Left forelimb (tissue), 1 donor: ENCODE measurements around the gene SOHLH1.

ENCODE experiments used
- DNase-seq: peaks from one replicate; pipeline ENCODE4 v3.0.0-alpha.2; 2018; ENCODE audit warnings: low spot score

The SOHLH1 gene

DNA sequence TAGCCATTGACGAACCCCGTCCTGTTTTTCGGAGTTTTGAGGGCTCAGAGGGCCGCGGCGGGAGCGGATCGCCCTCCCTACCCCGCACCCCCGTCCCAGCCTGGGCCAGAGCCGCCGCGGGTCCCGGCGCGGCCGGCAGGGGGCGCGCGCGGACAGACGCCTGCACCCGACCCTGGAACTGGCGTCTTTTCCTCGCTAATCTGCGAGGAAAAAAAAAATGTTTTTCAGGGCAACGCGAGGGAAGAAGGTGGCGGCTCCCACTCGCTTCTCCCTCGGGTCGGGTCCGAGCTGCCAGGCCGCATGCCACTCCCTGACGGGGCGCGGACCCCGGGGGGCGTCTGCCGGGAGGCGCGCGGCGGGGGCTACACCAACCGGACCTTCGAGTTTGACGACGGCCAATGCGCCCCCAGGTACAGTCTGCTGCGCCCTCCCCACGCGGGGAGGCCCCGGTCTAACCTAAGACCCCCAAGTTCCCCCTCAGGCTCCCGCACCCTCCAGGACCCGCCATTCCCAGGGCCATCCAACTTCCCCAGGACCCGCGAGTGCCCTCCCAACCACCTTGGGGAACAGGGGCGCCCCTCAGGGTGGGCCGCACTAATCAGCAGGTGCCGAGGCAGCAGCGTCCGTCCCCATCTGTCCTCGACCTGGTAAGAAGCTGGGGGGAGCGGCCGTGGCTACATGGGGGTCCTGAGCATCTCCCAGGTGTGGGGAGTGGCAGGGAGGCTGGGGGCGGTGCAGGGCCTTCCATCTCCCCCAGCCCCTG lies 2.9 kb upstream of the SOHLH1 start, which contains the start of gene KCNT1:
TSS of gene KCNT1 (plus strand) at position 227 of the 763 bp plus-strand sequence. CDS start at position 301, 74 bp downstream.
- DNase-seq, result peak; percentile 76

DNA sequence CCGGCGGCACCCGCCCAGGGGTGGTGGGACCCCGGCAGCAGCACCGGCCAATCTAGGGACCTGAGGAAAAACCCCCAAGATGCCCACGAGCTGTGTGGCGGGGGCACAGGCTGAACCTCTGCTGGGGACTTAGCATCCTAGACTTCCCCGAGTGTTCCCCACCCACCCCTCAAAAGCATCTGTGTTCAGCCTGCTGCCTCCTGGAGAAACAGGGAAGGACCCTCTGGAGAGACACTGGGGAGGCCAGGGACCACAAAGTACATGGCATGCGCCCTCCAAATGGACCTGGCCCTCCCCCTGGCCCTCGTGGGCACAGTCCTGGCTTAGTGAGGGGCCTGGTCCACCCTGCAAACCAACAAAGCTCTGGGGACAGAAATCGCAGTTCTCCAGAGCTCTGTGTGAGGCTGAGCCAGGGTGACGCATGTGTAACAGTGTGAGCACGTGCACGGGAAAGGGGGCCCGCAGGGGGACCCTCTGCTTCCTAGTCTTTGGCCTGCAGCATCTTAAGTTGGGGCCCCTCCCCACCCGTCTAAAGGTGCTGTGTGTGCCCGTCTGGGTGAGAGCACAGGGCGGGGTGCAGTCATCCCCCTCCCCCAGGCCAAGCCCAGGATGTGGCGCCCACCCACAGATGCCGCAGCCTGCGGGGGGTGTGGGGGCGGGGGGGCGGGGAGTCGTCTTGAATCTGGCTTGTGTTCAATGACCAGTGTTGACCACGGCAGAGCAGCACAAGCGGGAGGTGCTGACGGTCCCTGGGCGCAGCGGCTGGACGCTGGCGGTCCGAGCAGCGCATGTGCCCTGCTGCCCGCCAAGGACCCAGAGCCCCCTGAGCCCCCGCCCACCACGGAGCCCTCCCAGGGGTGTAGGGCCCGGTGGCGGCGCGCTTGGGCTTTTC lies 2.0 kb upstream of the SOHLH1 start:
- DNase-seq, result no peak

DNA sequence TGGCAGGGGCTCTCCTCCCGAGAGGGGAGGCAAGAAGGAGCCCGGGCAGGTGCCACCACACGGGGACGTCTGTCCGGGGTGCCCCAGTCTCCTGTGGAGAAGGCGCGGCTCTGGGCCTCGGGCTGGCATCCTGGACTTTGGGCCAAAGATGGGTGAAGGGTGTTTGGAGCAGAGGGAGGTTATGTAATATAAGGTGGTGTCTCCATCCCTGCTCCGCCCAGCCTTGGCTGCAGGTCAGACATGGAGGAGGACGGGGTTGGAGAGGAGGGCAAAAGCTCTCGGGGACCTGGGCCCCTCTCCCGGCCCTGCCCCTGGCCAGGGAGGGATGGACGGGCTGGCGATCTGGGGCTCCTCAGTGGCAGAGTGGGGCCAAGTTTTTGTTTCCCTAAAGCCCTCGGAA lies 1.2 kb upstream of the SOHLH1 start:
- DNase-seq, result no peak

DNA sequence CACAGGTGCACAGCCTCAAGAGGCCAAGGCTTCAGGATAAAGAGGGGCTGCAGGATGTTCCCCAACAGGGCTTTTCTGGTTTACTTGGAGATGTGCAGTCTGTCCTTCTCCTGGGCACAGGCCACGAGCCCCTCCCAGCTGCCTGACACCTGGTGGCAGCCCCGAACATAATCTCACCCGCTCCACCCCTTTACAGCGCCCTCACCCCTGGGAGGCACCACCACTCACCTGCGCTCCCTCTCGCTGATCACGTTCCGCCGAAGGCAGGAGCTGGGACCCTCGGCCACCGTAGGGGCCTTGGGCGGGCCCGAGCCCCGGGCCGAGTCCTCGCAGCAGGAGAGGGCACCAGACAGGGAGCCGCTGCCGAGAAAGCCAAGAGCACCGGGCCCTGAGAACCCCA lies 514 bp downstream of the SOHLH1 start:
- no peak for DNase-seq

DNA sequence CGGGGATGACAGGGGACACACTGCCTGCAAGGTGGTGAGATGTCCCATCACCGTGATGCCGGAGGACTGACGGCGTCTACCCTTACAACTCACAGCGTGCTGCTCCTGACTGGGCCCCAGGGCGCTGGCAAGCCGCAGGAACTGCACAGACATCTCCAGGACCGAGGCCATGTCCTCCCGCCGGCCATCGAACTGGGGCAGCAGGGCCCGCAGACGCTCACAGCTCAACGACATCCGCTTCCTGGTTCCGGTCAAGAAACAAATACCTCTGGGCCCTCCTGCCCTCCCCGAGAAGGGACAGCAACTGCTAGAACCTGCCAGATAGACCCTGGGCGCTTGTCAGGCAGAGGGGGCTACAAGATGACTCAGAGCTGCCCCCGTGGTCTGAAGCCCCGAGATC lies 1.0 kb downstream of the SOHLH1 start:
- DNase-seq, result no peak

DNA sequence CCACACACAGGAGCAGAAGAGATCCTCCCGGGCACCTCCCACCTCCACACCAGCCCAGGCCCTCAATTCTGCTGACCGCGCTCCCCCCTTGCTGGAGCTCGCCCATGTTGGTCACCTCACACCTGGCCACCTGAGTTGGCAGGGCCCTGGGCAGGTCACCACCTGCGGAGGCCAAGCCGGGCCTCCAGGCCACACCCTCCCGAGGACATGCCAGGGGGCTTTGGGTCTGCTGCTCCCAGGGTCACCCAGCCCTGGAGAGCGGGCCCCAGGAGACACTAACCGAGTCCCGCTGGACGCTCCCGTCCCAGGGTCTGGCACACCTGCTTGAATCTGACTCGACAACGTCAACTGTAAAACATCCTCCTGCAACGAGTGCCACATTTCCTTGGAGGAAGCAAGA lies 2.1 kb downstream of the SOHLH1 start:
- DNase-seq, result no peak

DNA sequence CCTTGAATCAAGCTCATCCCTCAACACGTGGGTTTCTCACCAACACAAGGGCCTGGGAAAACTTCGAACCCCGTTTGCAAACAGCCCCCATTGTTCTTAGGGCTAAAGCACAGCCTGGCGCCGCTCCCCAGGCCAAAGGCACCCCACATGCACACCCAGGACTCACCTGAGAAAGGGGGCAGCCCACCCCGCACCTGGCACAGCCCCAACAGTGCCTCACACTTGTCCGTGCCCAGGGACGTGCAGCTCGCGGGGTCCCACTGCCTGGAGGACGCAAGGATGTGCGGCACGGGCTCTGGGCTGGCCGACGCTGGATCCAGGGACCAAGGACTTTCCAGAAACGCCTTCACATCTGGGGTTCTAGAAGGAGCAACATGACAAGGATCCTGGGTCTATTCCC lies 2.8 kb downstream of the SOHLH1 start:
- no peak for DNase-seq

DNA sequence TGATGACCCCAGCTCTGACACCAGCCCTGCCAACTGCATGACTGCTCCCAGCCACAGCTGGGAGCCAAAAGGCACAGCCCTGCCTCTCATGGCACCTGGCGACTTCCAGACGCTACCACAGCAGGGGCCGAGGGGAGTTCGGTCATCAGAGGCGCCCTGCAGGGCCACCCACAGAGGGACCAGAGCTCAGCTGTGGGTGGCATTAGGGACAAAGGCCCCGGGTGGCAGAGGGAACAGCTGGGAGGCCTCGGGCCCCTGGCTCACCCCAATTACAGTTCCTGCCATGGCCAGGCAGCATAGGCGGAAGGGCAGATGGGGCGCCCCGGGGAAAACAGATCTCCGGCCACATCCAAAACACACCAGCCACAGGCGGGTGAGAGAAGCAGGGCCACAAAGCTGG lies 3.6 kb downstream of the SOHLH1 start:
- no peak for DNase-seq

DNA sequence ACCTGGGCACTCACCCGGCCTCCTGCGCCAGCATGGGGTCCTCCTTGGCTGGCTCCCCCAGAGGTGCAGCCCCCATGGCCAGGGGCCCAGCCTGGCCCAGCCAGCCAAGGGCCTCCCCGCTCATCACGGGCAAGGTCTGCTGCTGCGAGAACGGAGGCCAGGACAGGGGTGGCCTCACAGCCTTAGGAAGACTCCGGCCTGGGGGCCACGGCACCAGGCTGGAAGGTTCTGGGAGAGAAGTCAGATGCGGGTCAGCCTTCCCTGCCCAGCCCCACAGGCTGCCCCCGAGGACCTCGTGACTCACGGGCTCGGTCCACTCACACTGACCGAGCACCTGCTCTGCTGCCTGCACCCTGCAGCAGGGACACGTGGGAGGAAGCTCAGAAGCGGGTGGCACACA lies 4.2 kb downstream of the SOHLH1 start:
- DNase-seq, result no peak

DNA sequence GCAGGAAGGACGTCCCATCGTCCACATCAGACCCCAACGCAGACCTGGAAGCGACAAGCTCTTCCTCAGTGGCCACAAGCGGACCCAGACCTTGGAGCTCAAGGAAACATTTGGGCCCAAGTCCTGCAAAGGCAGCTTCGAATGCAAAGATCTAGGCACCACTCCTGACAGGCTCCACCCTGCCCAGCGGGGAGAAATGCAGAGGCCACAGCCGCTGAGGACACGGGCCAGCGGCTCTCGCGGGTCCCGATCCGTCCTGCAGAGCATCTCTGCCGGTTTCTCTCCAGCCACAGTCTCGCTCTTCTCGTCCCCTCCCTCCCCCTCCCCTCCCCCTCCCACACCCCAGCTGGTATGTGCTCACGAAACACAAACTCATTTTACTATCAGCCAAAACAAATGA lies 4.9 kb downstream of the SOHLH1 start:
- no peak for DNase-seq

DNA sequence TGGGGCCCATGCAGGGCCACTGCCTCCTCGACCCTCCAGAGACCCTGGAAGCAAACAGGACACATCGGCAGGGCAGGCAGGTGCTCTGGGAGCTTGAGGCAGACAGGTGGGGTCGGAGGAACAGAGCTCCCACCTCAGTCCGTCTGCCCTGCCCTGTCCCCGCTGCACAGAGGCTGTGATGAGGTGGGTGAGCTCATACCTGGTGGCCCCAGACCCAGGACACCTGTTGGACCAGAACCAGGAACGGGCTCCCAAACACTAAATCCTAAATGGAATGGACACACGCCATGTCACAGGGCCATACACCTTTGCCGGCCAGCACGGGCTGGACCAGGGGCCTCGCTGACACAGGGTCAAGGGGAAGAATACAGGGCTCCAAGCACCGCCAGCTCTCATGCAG lies 5.5 kb downstream of the SOHLH1 start:
- no peak for DNase-seq

DNA sequence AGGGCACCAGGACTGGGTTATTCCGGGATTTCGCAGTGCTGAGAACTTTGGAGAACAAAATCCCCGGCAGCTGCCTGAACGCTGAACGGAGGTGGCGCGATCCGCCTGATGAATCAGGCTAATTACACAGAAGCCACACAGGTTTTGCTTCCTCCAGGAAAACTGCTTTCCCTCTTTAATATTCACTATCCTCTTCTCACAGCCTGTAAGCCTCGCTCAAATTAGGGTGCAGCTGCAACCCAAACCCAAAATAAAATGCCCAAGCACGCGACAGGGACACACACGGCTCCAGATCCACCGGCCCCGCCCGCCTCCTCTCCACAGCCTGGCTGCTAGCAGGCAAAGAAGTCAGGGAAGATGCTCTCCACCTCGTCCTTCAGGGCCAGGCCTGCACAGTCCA lies 6.0 kb downstream of the SOHLH1 start:
- DNase-seq, result no peak

DNA sequence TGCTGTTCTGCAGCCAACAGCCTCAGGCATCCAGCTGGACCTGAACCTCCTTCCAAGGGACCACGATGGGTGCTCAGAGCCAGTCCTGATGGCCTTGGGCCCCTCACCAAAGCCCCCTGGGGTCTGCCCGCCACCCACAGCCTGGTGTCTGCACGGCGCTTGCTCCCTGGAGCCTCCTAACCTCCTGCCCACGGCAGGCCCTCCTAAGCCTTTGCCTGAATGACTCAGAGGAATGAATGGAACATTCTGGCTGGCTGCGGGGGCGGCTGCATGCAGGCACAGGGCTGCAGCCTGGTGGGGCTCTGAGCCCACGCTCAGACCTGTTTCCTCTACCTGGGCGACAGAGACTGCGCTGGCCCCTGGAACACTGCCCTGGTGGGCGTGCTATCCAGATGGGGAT lies 6.9 kb downstream of the SOHLH1 start:
- DNase-seq, result no peak

DNA sequence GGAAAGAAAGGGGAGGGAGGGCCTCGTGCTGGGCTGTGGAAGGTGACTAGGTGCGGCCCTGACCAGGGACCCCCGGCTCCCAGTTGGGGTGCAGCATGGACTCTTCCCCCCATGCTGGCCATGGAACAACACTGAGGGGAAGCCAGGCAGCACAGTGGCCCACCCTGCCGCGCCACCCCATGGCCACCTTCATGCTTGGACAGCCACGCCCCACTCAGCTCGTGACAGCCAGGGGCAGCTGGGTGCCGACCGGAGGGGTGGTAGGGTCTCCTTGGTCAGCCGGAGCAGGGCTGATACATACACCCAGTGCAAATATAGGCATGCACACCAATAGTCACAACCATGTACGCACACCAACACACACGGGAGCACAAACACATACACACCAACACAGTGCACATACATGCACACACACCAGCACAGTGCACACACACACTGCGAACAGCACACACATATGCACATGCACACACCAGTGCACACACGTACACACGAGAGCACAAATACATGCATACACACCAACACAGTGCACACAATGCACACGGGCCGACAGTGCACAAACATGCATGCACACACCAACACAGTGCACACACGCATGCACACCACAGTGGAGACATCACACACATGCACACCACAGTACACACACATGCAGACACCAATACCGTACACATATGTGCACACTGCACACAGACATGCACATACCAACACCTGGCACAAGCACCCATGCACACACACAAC lies 8.3 kb downstream of the SOHLH1 start:
- DNase-seq, result no peak

DNA sequence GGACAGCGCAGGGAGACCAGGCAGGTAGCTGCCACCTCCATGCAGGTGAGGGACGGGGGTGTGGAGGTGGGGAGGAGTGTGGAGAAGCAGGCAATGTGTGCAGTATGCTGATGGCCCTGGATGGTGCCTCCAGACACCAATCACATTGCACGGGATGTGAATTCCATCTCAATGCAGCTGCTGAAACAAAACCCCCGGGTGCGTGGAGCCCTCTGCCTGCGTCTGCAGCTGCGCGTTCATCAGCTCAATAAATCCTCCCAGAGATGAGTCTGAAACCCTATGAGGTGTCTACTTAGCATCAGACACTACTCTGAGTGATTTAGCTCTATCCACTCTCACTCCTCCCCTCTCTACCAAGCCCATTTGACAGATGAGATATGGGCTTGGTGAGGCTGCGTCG lies 10.3 kb downstream of the SOHLH1 start:
- DNase-seq, result no peak

DNA sequence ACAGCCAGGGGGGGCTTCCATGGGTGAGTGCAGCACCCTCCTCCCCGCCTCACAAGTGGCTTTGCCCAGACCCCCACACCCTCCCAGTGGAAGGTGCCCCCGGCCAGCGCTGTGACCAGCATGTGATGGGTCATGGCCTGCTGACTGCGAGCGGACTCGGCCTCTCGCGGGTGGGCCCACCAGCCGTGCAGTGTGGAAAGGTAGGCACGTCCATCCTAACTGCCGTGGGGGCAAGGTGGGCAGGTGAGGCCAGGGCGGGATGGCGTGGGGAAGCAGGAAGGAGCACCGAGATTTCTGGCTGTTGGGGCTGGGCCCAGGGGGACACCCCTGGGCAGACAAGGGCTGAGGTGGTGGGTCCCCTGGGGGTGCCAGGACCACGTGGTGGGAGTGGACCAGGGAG lies 12.1 kb downstream of the SOHLH1 start:
- DNase-seq, result no peak

DNA sequence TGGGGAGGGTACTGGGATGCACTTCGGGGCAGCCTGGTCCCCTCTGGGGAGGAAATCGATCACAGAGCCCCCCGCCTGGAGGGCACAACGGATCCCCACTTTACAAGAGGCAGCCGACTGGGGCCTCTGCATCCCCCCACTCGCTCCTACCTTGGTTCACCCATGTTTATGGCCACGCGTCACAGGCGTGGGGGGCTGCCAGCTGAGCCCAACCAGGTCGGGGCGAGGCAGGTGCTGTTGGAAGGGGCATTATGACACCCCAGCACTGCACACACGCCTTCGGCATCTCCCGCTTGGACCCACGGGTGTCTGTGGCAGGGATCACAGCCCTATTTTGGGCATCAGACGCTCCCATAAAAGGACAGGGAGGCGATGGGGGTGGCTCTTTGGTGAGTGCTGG lies 14.6 kb downstream of the SOHLH1 start:
- DNase-seq, result no peak

DNA sequence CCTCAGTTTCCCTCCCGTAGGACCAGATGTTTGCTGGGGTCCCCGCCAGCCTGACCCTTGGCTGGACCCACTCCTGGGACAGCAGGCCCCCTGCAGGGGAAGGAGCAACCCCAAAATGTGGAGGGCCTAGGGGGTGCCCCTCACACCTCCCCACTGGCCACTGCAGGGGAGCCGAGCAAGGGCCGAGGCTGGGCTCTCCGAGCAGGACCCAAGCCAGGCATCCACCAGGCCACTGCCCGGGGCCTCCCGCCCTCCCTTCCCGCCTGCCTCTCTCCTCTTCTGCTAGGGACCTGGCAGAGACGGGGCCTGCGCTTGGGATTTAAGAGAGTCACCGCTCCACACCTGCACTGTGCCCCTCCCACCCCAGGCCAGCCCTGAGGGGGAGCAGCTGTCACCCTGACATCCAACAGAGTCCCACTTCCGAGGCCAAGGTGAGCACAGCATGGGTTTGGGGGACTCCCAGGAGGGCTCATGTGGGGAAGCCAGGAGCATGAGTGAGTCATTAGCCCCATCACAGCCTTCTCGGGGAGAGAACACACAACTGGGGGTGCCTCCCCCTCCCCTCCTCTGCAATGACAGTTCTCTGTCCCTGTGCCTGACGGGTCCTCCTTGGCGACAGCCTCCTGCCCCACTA lies 15.8 kb downstream of the SOHLH1 start:
- DNase-seq, result no peak

DNA sequence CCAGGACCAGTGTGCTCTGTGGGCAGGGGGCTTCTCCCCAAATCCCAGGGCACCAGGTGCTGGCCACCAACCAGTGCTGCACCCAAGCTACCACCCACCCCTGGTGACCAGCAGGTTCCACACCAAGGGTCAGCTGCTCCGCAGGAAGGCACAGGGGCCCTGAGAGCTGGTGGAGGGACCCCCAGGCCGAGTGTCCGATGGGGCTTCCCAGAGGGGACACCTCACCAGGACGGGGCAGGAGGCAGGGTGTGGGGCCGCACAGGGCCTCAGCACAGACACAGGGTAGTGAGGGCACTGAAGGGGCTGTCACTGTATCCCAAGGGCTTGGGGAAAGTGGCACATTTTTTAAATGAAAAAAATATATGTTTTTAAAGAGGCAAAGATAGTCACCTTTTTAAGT lies 18.1 kb downstream of the SOHLH1 start:
- no peak for DNase-seq

DNA sequence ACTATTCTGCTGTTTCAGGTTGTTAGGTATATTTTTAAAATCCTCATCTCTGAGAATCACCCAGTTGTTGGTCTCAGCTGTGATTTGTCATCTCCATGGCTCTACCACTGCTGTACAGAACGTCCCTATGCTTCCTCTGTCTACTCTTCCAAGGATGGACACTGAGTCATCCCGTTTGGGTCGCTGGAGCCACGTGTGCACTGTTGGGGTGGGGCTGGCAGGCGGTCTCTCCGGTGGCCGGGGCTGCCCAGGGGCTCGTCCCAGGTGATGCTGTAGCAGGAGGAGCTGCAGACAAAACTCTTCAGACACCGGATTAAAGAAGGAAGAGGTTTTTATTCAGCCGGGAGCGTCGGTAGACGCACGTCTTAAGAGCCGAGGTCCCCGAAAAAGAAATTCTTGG lies 19.2 kb downstream of the SOHLH1 start:
- DNase-seq, result no peak

DNA sequence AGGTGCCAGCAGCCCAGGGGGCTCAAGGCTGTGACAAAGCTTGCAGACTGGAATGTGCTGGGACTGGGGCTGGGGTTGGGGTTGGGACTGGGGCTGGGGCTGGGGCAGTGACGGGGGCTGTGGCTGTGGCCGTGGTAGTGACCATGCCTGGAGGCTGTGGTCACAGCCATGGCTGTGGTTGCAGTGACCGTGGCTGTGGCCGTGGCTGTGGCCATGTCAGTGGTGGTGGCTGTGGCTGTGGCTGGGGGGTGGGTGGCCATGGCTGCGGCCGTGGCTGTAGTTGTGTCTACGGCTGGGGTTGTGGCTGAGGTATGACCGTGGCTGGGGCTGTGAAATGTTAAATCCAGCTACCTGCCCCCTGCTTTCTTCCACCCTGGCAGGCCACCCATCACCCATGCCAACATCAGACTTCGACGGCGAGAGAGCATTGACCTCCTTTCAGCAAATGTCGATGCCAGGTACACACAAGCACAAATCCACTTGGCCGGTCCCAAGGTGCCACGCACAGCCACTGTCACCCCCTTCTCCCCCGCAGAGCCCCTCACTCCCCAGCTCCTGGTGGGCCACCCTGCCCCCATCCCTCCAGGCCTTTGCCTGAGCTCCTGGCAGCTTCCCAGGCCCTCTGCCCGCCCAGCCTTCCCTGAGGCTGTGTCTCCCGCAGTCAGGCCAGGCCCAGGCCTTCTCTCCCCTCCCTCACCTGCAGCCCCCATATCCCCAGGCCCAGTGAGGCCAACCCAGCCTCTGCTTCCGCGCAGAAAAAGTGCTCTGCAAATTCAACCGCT lies 20.9 kb downstream of the SOHLH1 start:
- DNase-seq, result no peak
